ENCODE measurements around the gene FAM234B. TPM values are rescaled to one million over a fixed set of nuclear protein-coding genes. Genes with fewer than 3 reads are reported as not detected.

FAM234B gene
- total and polyA plus RNA-seq, 7 donors, result 0.60 to 5.0 (median 2.9) TPM

DNA sequence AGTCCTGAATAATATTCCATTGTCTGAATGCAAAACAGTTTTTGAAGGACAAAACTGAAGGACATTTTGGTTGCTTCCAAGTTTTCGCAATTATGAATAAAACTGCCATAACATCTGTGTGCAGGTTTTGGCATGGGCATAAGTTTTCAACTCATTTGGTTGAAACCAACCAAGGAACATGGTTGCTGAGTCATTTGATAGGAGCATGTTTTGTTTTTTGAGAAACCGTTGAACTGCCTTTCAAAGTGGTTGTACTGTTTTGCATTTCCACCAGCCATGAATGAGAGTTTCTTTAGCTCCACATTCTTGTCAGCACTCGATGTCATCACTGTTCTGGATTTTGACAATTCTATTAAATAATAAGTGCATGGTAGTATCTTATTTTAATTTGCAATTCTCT lies 82.3 kb downstream of the FAM234B start:
- H3K27ac ChIP-seq, result no peak overlapping the region
- DNase-seq, result no peak
- 87% methylated on average over 3 of the region's 3 CpGs for WGBS, 2 donors
- no peak overlapping the region for H3K4me3 ChIP-seq
- no peaks in the 10 kb centered on the region for H3K4me1 ChIP-seq
- no peaks in the 10 kb centered on the region for H3K9me3 ChIP-seq
- no peaks in the 10 kb centered on the region for H3K36me3 ChIP-seq
- no peaks in the 10 kb centered on the region for H3K27me3 ChIP-seq
- TF ChIP-seq POLR2AphosphoS5 (IDR thresholded peaks at IDR 0.05) (no peak), EP300 (IDR thresholded peaks at IDR 0.05) (no peak), POLR2A (IDR thresholded peaks at IDR 0.05) (no peak)
- TF ChIP-seq, protein P1, sequence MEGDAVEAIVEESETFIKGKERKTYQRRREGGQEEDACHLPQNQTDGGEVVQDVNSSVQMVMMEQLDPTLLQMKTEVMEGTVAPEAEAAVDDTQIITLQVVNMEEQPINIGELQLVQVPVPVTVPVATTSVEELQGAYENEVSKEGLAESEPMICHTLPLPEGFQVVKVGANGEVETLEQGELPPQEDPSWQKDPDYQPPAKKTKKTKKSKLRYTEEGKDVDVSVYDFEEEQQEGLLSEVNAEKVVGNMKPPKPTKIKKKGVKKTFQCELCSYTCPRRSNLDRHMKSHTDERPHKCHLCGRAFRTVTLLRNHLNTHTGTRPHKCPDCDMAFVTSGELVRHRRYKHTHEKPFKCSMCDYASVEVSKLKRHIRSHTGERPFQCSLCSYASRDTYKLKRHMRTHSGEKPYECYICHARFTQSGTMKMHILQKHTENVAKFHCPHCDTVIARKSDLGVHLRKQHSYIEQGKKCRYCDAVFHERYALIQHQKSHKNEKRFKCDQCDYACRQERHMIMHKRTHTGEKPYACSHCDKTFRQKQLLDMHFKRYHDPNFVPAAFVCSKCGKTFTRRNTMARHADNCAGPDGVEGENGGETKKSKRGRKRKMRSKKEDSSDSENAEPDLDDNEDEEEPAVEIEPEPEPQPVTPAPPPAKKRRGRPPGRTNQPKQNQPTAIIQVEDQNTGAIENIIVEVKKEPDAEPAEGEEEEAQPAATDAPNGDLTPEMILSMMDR (IDR thresholded peaks at IDR 0.05), result no peak
- intact Hi-C loops (cut with DNase I), result no loop called here

DNA sequence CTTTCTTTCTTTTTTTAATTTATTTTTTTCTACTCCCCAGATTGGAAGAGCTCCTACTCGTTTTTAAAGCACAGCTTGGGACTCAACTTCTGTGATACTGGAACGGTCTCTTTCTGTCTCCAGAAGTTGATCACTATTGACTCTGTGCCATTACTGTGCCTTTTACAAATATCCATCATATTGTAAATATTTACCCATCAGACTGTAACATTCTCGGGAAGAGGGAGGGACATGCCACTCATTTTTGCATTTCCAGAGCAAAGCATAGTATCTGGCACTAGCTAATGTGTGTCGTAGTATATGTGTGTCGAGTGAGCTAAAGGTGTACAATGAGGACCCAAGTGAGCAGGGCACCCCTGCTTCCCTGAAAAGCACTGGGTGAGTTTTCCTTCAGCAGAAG lies 83.3 kb downstream of the FAM234B start:
- TF ChIP-seq POLR2AphosphoS5 (IDR thresholded peaks at IDR 0.05) (no peak), POLR2A (IDR thresholded peaks at IDR 0.05) (no peak), EP300 (IDR thresholded peaks at IDR 0.05) (no peak)
- TF ChIP-seq, protein P1 (IDR thresholded peaks at IDR 0.05), result no peak
- H3K4me3 ChIP-seq, result no peak overlapping the region
- H3K4me1 ChIP-seq, result no peaks in the 10 kb centered on the region
- H3K9me3 ChIP-seq, result no peaks in the 10 kb centered on the region
- intact Hi-C loops (cut with DNase I), result no loop called here
- no peak for DNase-seq
- no peak overlapping the region for H3K27ac ChIP-seq
- no peaks in the 10 kb centered on the region for H3K27me3 ChIP-seq
- H3K36me3 ChIP-seq, result no peaks in the 10 kb centered on the region
- WGBS, 2 donors, result 19 to 52% methylated on average over 5 of the region's 5 CpGs

DNA sequence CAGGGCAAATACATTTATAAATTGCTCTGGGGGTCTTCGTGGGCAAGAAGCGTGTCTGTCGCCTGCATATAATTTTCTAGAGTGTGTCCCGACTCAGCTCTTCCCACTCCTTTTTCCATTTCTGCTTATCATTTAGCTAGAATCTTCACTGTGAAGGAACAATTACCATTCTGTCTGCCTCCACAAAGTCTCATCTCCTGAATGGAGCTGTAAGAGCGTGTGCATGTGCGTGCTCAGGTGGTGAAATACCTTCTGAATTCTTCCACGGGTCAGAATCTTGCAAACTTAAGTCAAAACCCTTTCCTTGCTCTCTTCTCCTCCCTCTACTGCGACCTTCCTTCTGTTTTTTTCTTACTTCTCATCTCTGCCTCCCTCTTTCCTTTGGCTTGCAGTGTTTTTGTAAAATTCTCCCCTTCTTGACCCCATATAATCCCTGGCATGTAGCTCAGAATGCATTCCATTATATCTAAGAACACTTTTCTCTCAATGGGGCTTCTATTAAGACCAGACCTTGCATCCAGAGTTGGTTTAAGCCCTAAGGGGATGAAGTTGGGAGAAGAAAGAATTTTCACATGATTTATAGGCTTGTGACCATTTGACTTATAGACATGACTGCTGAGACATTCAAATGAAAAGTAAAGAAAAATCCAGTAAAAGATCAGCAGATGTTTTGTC lies 84.2 kb downstream of the FAM234B start:
- 84 to 91% methylated on average over 8 of the region's 8 CpGs for WGBS, 2 donors
- DNase-seq, result no peak
- no peak overlapping the region for H3K27ac ChIP-seq
- no peaks in the 10 kb centered on the region for H3K4me1 ChIP-seq
- no peaks in the 10 kb centered on the region for H3K27me3 ChIP-seq
- no peak for TF ChIP-seq POLR2AphosphoS5 (IDR thresholded peaks at IDR 0.05)
- TF ChIP-seq, protein P1 (IDR thresholded peaks at IDR 0.05), result no peak
- no peak for TF ChIP-seq POLR2A (IDR thresholded peaks at IDR 0.05)
- no peak for TF ChIP-seq EP300 (IDR thresholded peaks at IDR 0.05)
- H3K36me3 ChIP-seq, result no peaks in the 10 kb centered on the region
- intact Hi-C loops (cut with DNase I), result no loop called here
- no peaks in the 10 kb centered on the region for H3K9me3 ChIP-seq
- no peak overlapping the region for H3K4me3 ChIP-seq

DNA sequence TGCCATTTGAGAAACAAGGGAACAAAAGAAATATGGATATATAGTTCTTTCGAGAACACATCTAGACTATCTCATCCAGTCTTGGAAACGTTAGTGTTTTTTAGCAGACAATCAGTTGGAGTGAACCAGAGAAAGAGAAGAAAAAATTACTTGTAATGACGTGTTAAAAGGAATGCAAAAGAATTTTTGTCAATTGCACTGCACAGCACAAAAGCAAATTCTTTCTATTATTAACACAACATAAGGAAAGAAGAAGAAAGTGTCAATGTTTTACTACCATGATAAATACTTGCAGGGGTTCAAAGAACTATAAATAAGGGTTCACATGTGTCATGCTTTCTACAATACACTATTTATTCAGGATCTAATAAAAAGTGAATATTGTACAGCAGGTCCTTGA lies 86.8 kb downstream of the FAM234B start:
- 53 to 66% methylated on average over 3 of the region's 3 CpGs for WGBS, 2 donors
- Histone ChIP-seq H3K36me3 (no peaks in the 10 kb centered on the region), H3K4me3 (no peak overlapping the region), H3K27ac (no peak overlapping the region), H3K9me3 (no peaks in the 10 kb centered on the region), H3K27me3 (no peaks in the 10 kb centered on the region), H3K4me1 (no peaks in the 10 kb centered on the region)
- intact Hi-C loops (cut with DNase I), result no loop called here
- TF ChIP-seq EP300 (IDR thresholded peaks at IDR 0.05) (no peak), POLR2AphosphoS5 (IDR thresholded peaks at IDR 0.05) (no peak), POLR2A (IDR thresholded peaks at IDR 0.05) (no peak)
- TF ChIP-seq, protein P1 (IDR thresholded peaks at IDR 0.05), result no peak
- DNase-seq, result no peak

Other genes with a start within 250 kb of the FAM234B start
- gene DDX47, start 231.0 kb upstream of the FAM234B start, total RNA-seq, result 10 to 100 TPM; 42.9 to 56.9 (median 49.7) TPM
- 10 to 100 TPM; 22.8 to 33.3 (median 26.1) TPM for gene DDX47, start 231.0 kb upstream of the FAM234B start, polyA plus RNA-seq
- gene GPRC5A, start 152.8 kb upstream of the FAM234B start, total RNA-seq, result 10 to 100 TPM in 1 of 4 donors, 1 to 10 TPM in 3; 2.1 to 11.4 (median 2.8) TPM
- gene GPRC5A, start 152.8 kb upstream of the FAM234B start, polyA plus RNA-seq, result 10 to 100 TPM; 13.8 to 75.5 (median 30.5) TPM
- not detected for gene GPRC5D, start 92.2 kb upstream of the FAM234B start, total RNA-seq
- under 1 TPM in 1 of 3 donors, not detected in 2; 0.16 TPM for gene GPRC5D, start 92.2 kb upstream of the FAM234B start, polyA plus RNA-seq
- gene HEBP1, start 44.1 kb upstream of the FAM234B start, total RNA-seq, result 10 to 100 TPM; 32.1 to 54.8 (median 38.2) TPM
- 10 to 100 TPM; 44.9 to 85.8 (median 60.7) TPM for gene HEBP1, start 44.1 kb upstream of the FAM234B start, polyA plus RNA-seq
- not detected for gene GSG1, start 59.3 kb downstream of the FAM234B start, total RNA-seq
- gene GSG1, start 59.3 kb downstream of the FAM234B start, polyA plus RNA-seq, result not detected
- 100 to 1,000 TPM in 2 of 4 donors, 10 to 100 TPM in 2; 72.1 to 172 (median 94.2) TPM for gene EMP1, start 152.3 kb downstream of the FAM234B start, total RNA-seq
- gene EMP1, start 152.3 kb downstream of the FAM234B start, polyA plus RNA-seq, result 100 to 1,000 TPM in 1 of 3 donors, 10 to 100 TPM in 2; 25.8 to 153 (median 34.7) TPM

Data from sigmoid colon (tissue), 7 donors.